ENCODE measurements around the gene SOWAHD. TPM values are rescaled to one million over a fixed set of nuclear protein-coding genes. Genes with fewer than 3 reads are reported as not detected.

The SOWAHD gene
- total RNA-seq, 1 donor: 0.43 TPM

DNA sequence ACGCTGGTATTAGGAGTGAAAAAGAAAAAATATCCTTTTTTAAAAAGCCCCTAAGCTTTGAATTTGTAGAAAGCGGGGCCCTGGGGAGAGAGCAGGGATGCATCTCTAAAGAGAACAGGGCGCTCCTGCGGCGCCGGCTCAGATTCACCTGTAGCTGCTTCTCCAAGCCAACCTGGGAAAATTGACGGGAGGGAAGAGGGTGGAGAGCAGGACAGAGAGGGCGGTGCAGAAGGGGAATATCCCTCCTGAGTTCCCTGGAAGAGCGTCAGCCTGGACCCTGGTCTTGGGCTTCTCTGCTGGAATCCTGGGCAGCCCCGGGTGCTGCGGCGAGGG, 776 bp upstream of the SOWAHD start:
- DNase-seq (ENCODE audit: low read depth): no peak
- TF ChIP-seq CTCF (IDR thresholded peaks at IDR 0.05; ENCODE audit: insufficient read depth, low read depth, low read length): no peak
- no peak overlapping the region for H3K4me3 ChIP-seq (ENCODE audit: low read depth, low read length)

GRCh38 chrX:119758731-119759247, 401 bp downstream of the SOWAHD start:
- no peak for DNase-seq (ENCODE audit: low read depth)

GRCh38 chrX:119759248-119759766, 919 bp downstream of the SOWAHD start:
- H3K4me3 ChIP-seq (ENCODE audit: low read depth, low read length): no peak overlapping the region
- TF ChIP-seq CTCF (IDR thresholded peaks at IDR 0.05; ENCODE audit: insufficient read depth, low read depth, low read length): no peak

More at GRCh38 chrX:119758731-119759247, 401 bp downstream of the SOWAHD start:
- TF ChIP-seq CTCF (IDR thresholded peaks at IDR 0.05; ENCODE audit: insufficient read depth, low read depth, low read length): no peak
- peak overlapping the region; percentile 50 for H3K4me3 ChIP-seq (ENCODE audit: low read depth, low read length)

GRCh38 chrX:119760026-119760877, 1.9 kb downstream of the SOWAHD start:
- no peak for TF ChIP-seq CTCF (IDR thresholded peaks at IDR 0.05; ENCODE audit: insufficient read depth, low read depth, low read length)
- DNase-seq (ENCODE audit: low read depth): no peak
- H3K4me3 ChIP-seq (ENCODE audit: low read depth, low read length): no peak overlapping the region

More at GRCh38 chrX:119759248-119759766, 919 bp downstream of the SOWAHD start:
- DNase-seq (ENCODE audit: low read depth): no peak

GRCh38 chrX:119762718-119763117, 4.3 kb downstream of the SOWAHD start:
- no peak overlapping the region for H3K4me3 ChIP-seq (ENCODE audit: low read depth, low read length)
- DNase-seq (ENCODE audit: low read depth): no peak
- no peak for TF ChIP-seq CTCF (IDR thresholded peaks at IDR 0.05; ENCODE audit: insufficient read depth, low read depth, low read length)

DNA sequence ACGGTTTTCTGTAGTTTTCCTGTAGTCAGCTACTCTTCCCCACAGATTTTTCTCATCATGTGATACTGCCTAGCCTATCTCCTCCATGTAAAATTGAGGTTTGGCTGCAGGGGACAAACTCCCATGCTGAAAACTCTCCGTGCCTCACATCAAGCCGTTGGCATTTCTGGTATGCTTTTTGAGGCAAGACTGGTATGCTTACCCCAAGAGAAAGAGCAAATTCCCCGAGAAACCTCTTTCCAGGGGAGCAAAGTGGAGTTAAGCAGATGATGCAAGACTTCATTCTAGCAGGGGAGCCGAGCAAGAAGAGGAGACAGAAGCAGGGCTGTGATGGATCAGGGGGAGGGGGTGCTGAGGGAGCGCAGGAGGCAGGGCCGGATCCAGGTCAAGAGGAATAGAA, 4.8 kb downstream of the SOWAHD start:
- peak; percentile 58 for DNase-seq (ENCODE audit: low read depth)
- TF ChIP-seq CTCF (IDR thresholded peaks at IDR 0.05; ENCODE audit: insufficient read depth, low read depth, low read length): no peak
- H3K4me3 ChIP-seq (ENCODE audit: low read depth, low read length): no peak overlapping the region

All from fibroblast of villous mesenchyme (primary cell).